NB4 (cell line): ENCODE results near the gene CHCHD3.

ENCODE experiments used
- MYC ChIP-seq: IDR thresholded peaks from 2 replicates; pipeline ENCODE4 v1.6.1; 2011; ENCODE audit warnings: low read depth, low read length
- POLR2A ChIP-seq: IDR thresholded peaks from 2 replicates; pipeline ENCODE4 v1.6.1; 2011; ENCODE audit warnings: mild to moderate bottlenecking; ENCODE audit not compliant: insufficient read length; ENCODE audit errors: extremely low read depth
- TF ChIP-seq, protein P1 (sequence below): IDR thresholded peaks from one replicate; pipeline ENCODE4 v1.5.1; 2012; ENCODE audit warnings: low read depth, low read length
- TF ChIP-seq, protein P2 (sequence below): IDR thresholded peaks from 2 replicates; pipeline ENCODE4 v1.6.1; 2011; ENCODE audit warnings: low read depth, low read length

DNA sequence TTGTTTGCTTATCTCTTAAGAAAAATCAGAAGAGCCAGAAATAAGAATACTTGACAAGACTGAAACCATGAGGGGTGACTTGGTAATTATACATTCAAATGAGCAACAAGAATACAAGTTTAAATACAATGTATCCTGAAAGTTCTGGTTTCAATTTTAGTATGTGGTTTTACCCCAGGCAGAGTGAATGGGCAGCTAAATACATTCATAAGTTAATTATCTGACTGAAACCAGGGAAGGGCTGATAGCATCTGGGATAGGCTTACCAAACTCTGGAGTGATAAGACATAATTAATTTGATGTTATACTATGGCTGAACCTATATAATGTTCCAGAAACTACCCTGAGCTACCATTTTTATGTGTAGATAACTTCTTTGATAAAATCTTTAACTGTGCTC is 253.4 kb downstream of the CHCHD3 start:
- TF ChIP-seq, protein P1, sequence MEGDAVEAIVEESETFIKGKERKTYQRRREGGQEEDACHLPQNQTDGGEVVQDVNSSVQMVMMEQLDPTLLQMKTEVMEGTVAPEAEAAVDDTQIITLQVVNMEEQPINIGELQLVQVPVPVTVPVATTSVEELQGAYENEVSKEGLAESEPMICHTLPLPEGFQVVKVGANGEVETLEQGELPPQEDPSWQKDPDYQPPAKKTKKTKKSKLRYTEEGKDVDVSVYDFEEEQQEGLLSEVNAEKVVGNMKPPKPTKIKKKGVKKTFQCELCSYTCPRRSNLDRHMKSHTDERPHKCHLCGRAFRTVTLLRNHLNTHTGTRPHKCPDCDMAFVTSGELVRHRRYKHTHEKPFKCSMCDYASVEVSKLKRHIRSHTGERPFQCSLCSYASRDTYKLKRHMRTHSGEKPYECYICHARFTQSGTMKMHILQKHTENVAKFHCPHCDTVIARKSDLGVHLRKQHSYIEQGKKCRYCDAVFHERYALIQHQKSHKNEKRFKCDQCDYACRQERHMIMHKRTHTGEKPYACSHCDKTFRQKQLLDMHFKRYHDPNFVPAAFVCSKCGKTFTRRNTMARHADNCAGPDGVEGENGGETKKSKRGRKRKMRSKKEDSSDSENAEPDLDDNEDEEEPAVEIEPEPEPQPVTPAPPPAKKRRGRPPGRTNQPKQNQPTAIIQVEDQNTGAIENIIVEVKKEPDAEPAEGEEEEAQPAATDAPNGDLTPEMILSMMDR, result no peak
- TF ChIP-seq MYC, result no peak
- no peak for TF ChIP-seq POLR2A
- TF ChIP-seq, protein P2, sequence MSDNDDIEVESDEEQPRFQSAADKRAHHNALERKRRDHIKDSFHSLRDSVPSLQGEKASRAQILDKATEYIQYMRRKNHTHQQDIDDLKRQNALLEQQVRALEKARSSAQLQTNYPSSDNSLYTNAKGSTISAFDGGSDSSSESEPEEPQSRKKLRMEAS, result no peak
